SK-N-SH (cell line): ENCODE measurements around the gene SPI1. TPM values are rescaled to one million over a fixed set of nuclear protein-coding genes. Genes with fewer than 3 reads are reported as not detected.
A peak's percentile ranks its signal among the peaks of the same experiment; 100 is the strongest.

Source experiments
- CTCF ChIA-PET: fragments of 300-600, 350-600 bp; formaldehyde crosslinking; extraction: SDS; loops from one replicate; lab custom pipeline; 2021; lab: Yijun Ruan, JAX
- POLR2A ChIA-PET: fragments of 350-600 bp; sonication (Branson Sonifier 250); formaldehyde crosslinking; extraction: SDS; loops from one replicate; lab custom pipeline; 2020; ENCODE audit warnings: antibody characterized with exemption, inconsistent platforms; lab: Yijun Ruan, JAX
- DNase-seq: peaks from one replicate; pipeline ENCODE4 v3.0.0; 2012
- H2AFZ ChIP-seq: fragments of 200-600 bp; sonication (generic); 2 replicates; pipeline ENCODE4 v1.8.1; 2016; ENCODE audit warnings: antibody characterized with exemption, mild to moderate bottlenecking, low read depth
- H3F3A ChIP-seq: fragments of 200-600 bp; sonication (generic); replicated peaks from 2 replicates; pipeline ENCODE3; 2016; ENCODE audit warnings: antibody characterized with exemption, mild to moderate bottlenecking; ENCODE audit not compliant: insufficient read depth
- H3K27ac ChIP-seq, 2 experiments: fragments of 200-500 bp in 1 of 2; fragments of 200-600 bp in 1 of 2; sonication (Bioruptor generic) in 1 of 2; sonication (generic), shearing (Covaris generic) in 1 of 2; 2 replicates each; pipeline versions ENCODE4 v1.5.1 to v1.6.1; 2014 to 2016; ENCODE audit warnings: low read depth in 2 of 2, inconsistent platforms in 1 of 2, low read length in 1 of 2, mild to moderate bottlenecking in 1 of 2, mixed read lengths in 1 of 2
- H3K27me3 ChIP-seq: fragments of 200-600 bp; sonication (generic), shearing (Covaris generic); 2 replicates; pipeline ENCODE4 v1.6.1; 2016; ENCODE audit warnings: mixed run types; ENCODE audit not compliant: insufficient read depth
- H3K36me3 ChIP-seq, 2 experiments: fragments of 200-500 bp in 1 of 2; fragments of 200-600 bp in 1 of 2; sonication (Bioruptor generic) in 1 of 2; sonication (generic) in 1 of 2; replicated peaks in 1 of 2; 2 replicates each; pipeline versions ENCODE3 to v1.5.1; 2014 to 2016; ENCODE audit warnings: low read length in 1 of 2, mild to moderate bottlenecking in 1 of 2; ENCODE audit not compliant: insufficient read depth in 2 of 2, control insufficient read depth in 1 of 2
- H3K4me1 ChIP-seq, 2 experiments: fragments of 200-500 bp in 1 of 2; fragments of 200-600 bp in 1 of 2; sonication (Bioruptor generic) in 1 of 2; sonication (generic), shearing (Covaris generic) in 1 of 2; 2 replicates each; pipeline versions ENCODE4 v1.5.1 to v1.6.1; 2014 to 2016; ENCODE audit warnings: low read depth in 1 of 2, low read length in 1 of 2, mixed run types in 1 of 2; ENCODE audit not compliant: insufficient read depth in 2 of 2, control insufficient read depth in 1 of 2
- H3K4me2 ChIP-seq: fragments of 200-600 bp; sonication (generic), shearing (Covaris generic); 2 replicates; pipeline ENCODE4 v1.6.1; 2017; ENCODE audit warnings: mixed run types
- H3K4me3 ChIP-seq, 2 experiments: fragments of 200-500 bp in 1 of 2; fragments of 200-600 bp in 1 of 2; sonication (Bioruptor generic) in 1 of 2; sonication (generic), shearing (Covaris generic) in 1 of 2; 2 replicates each; pipeline versions ENCODE4 v1.5.1 to v1.8.1; 2014 to 2016; ENCODE audit warnings: low read depth in 2 of 2, inconsistent platforms in 1 of 2, low read length in 1 of 2, mild to moderate bottlenecking in 1 of 2, mixed read lengths in 1 of 2, moderate library complexity in 1 of 2
- H3K79me2 ChIP-seq: fragments of 200-600 bp; sonication (generic); 2 replicates; pipeline ENCODE4 v1.8.1; 2017; ENCODE audit warnings: mild to moderate bottlenecking; ENCODE audit not compliant: insufficient read depth
- H3K9ac ChIP-seq: fragments of 200-600 bp; sonication (generic); 2 replicates; pipeline ENCODE4 v1.6.1; 2017; ENCODE audit warnings: mixed run types
- H3K9me2 ChIP-seq: fragments of 200-600 bp; sonication (generic); 2 replicates; pipeline ENCODE4 v1.6.1; 2017; ENCODE audit warnings: mixed run types
- H3K9me3 ChIP-seq: fragments of 200-600 bp; sonication (generic); 2 replicates; pipeline ENCODE4 v1.6.1; 2017; ENCODE audit warnings: mixed run types, mild to moderate bottlenecking, moderate library complexity
- H4K20me1 ChIP-seq: fragments of 200-600 bp; sonication (generic); 2 replicates; pipeline ENCODE4 v1.6.1; 2017; ENCODE audit warnings: mild to moderate bottlenecking, mixed run types; ENCODE audit not compliant: insufficient read depth
- ELF1 ChIP-seq: IDR thresholded peaks from 2 replicates; pipeline ENCODE4 v1.4.0; 2012
- EP300 ChIP-seq, 2 experiments: IDR thresholded peaks; 2 replicates each; pipeline versions ENCODE4 v1.4.0 to v1.6.1; 2012; ENCODE audit warnings: borderline replicate concordance in 1 of 2, low read depth in 1 of 2, low read length in 1 of 2
- EZH2phosphoT487 ChIP-seq: fragments of 200-600 bp; sonication (generic); IDR thresholded peaks from 2 replicates; pipeline ENCODE4 v1.6.1; 2017; ENCODE audit warnings: low read depth, mixed run types, mild to moderate bottlenecking, antibody characterized with exemption, moderate library complexity, borderline replicate concordance
- FOXM1 ChIP-seq: IDR thresholded peaks from 2 replicates; pipeline ENCODE4 v1.4.0; 2012; ENCODE audit warnings: low read depth, mild to moderate bottlenecking
- GABPA ChIP-seq: IDR thresholded peaks from 2 replicates; pipeline ENCODE4 v1.4.0; 2012; ENCODE audit warnings: low read depth, mild to moderate bottlenecking
- MAX ChIP-seq: IDR thresholded peaks from 2 replicates; pipeline ENCODE4 v1.4.0; 2012; ENCODE audit warnings: low read depth
- MEF2A ChIP-seq: IDR thresholded peaks from 2 replicates; pipeline ENCODE4 v1.4.0; 2012; ENCODE audit warnings: low read depth, borderline replicate concordance
- NFIC ChIP-seq: IDR thresholded peaks from 2 replicates; pipeline ENCODE4 v1.4.0; 2012; ENCODE audit warnings: borderline replicate concordance
- NRF1 ChIP-seq: IDR thresholded peaks from 2 replicates; pipeline ENCODE4 v1.6.1; 2012; ENCODE audit warnings: low read depth, mild to moderate bottlenecking, low read length
- PBX3 ChIP-seq: IDR thresholded peaks from 2 replicates; pipeline ENCODE4; 2012
- POLR2AphosphoS5 ChIP-seq: IDR thresholded peaks from 2 replicates; pipeline ENCODE4 v1.6.1; 2012; ENCODE audit warnings: low read depth, low read length
- RCOR1 ChIP-seq: fragments of 150-350 bp; IDR thresholded peaks from 2 replicates; pipeline ENCODE4 v1.6.1; 2017; ENCODE audit warnings: antibody characterized with exemption, low read length
- REST ChIP-seq: IDR thresholded peaks from 2 replicates; pipeline ENCODE4 v1.6.1; 2012; ENCODE audit warnings: mild to moderate bottlenecking, low read depth, low read length, moderate library complexity
- RFX5 ChIP-seq: IDR thresholded peaks from 2 replicates; pipeline ENCODE4 v1.6.1; 2012; ENCODE audit warnings: mild to moderate bottlenecking, improper control_type of control experiment, low read length
- SMC3 ChIP-seq: IDR thresholded peaks from 2 replicates; pipeline ENCODE4 v1.6.1; 2012; ENCODE audit warnings: low read depth, low read length, improper control_type of control experiment
- TAF1 ChIP-seq: IDR thresholded peaks from 2 replicates; pipeline ENCODE4 v1.6.1; 2012; ENCODE audit warnings: low read depth, mild to moderate bottlenecking, low read length, moderate library complexity, borderline replicate concordance
- USF2 ChIP-seq: fragments of 150-350 bp; IDR thresholded peaks from 2 replicates; pipeline ENCODE4 v1.6.1; 2017; ENCODE audit warnings: antibody characterized with exemption, low read length, low read depth, borderline replicate concordance
- YY1 ChIP-seq: IDR thresholded peaks from 2 replicates; pipeline ENCODE4 v1.4.0; 2012; ENCODE audit warnings: low read depth, mild to moderate bottlenecking
- WGBS: methylation state at CpG from one replicate; pipeline ENCODE4 v1.1.6; 2017; ENCODE audit warnings: low lambda C conversion rate; 5-methylcytosine and 5-hydroxymethylcytosine counted together
- polyA plus RNA-seq, 3 experiments: library from polyadenylated mRNA; depleted of rRNA; stranded (reverse); fragments of >200 nt; gene quantifications; 2 replicates each; pipeline ENCODE4 v1.2.3, GENCODE V29; 2012
- TF ChIP-seq, protein P1 (sequence below): IDR thresholded peaks from 2 replicates; pipeline ENCODE4 v1.4.0; 2012; ENCODE audit warnings: low read depth, borderline replicate concordance

The SPI1 gene
- polyA plus RNA-seq, 1 of the 3 experiments (the other 2 are of a cell fraction), result not detected

DNA sequence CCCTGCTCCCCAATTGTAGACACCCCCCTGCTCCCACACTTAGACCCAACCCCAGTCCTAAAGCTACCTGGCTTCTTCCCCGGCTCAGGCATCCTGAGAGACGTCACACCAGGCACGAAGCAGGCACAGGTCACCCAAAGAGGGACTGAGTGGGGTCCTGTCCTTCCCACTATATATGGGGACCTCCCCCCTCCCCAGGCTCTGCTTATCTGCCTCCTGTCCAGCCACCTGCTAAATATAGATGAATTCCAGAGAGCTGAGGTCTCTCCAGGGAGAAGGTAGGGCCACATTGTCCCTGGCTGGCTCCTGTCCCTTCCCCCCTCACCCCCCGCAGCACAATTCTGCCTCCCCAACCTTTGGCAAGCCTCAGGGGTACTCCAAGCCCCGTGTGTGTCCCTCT is 25.8 kb downstream of the SPI1 start, which contains the start of gene MYBPC3:
Gene MYBPC3 (minus strand): TSS at position 147 of the 400 bp plus-strand sequence. CDS start 55 bp downstream, at position 92.
- H3K4me2 ChIP-seq, result no peak within 1 kb of the TSS
- no peak within 1 kb of the TSS for H3K4me3 ChIP-seq
- ChIA-PET POLR2A (no interaction called here), CTCF (interaction anchor here (1.9 to 3.6 kb wide), 3 partner anchors 20 to 175 kb away, joined by 7 to 26 read pairs (median 9); partner anchors contain the start of gene MADD)
- H4K20me1 ChIP-seq, result no peaks in the 10 kb centered on the region
- peaks cover 5% of the 10 kb centered on the region for H3F3A ChIP-seq
- no peaks in the 10 kb centered on the region for H3K9me3 ChIP-seq
- H3K79me2 ChIP-seq, result no peaks in the 10 kb centered on the region
- no peak within 1 kb of the TSS for H2AFZ ChIP-seq
- 81% methylated on average over 4 of the region's 5 CpGs for WGBS
- H3K9me2 ChIP-seq, result no peaks in the 10 kb centered on the region
- DNase-seq, result peak; percentile 26
- peaks cover 0 to 10% of the 10 kb centered on the region in 2 experiments; a peak in 1 of 4 replicates for H3K4me1 ChIP-seq
- no peaks in the 10 kb centered on the region for H3K36me3 ChIP-seq
- H3K9ac ChIP-seq, result no peak within 1 kb of the TSS
- no peak for TF ChIP-seq REST
- TF ChIP-seq GABPA, result no peak
- no peak for TF ChIP-seq POLR2AphosphoS5
- no peak for TF ChIP-seq YY1
- TF ChIP-seq MAX, result no peak
- no peak for TF ChIP-seq TAF1
- TF ChIP-seq, protein P1, sequence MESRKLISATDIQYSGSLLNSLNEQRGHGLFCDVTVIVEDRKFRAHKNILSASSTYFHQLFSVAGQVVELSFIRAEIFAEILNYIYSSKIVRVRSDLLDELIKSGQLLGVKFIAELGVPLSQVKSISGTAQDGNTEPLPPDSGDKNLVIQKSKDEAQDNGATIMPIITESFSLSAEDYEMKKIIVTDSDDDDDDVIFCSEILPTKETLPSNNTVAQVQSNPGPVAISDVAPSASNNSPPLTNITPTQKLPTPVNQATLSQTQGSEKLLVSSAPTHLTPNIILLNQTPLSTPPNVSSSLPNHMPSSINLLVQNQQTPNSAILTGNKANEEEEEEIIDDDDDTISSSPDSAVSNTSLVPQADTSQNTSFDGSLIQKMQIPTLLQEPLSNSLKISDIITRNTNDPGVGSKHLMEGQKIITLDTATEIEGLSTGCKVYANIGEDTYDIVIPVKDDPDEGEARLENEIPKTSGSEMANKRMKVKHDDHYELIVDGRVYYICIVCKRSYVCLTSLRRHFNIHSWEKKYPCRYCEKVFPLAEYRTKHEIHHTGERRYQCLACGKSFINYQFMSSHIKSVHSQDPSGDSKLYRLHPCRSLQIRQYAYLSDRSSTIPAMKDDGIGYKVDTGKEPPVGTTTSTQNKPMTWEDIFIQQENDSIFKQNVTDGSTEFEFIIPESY, result no peak
- TF ChIP-seq MEF2A, result no peak
- TF ChIP-seq NRF1, result no peak
- TF ChIP-seq RFX5, result no peak
- TF ChIP-seq PBX3, result no peak
- no peak for TF ChIP-seq USF2
- TF ChIP-seq ELF1, result no peak
- no peak for TF ChIP-seq EZH2phosphoT487
- no peak for TF ChIP-seq NFIC
- TF ChIP-seq FOXM1, result no peak
- no peak for TF ChIP-seq SMC3
- TF ChIP-seq EP300 (IDR thresholded peaks at IDR 0.05; ENCODE audit: borderline replicate concordance in 1 of 2, low read depth in 1 of 2, low read length in 1 of 2), result no peak
- TF ChIP-seq RCOR1, result no peak
- no peaks in the 10 kb centered on the region for H3K27me3 ChIP-seq
- no peak within 1 kb of the TSS for H3K27ac ChIP-seq
